ENCODE measurements around the gene SLC12A3.

SLC12A3 gene

GRCh38 chr16:56864960-56865359 lies at the start of gene SLC12A3:
Gene SLC12A3 (plus strand): TSS chr16:56865207. CDS start chr16:56865236, 29 bp downstream.
- no peak for DNase-seq

GRCh38 chr16:56815721-56816120 lies 49.3 kb upstream of the SLC12A3 start:
- DNase-seq: no peak

- no peak for DNase-seq
Measured at GRCh38 chr16:56817056-56817455, 48.0 kb upstream of the SLC12A3 start.

- DNase-seq: no peak
Measured at GRCh38 chr16:56817938-56818337, 47.1 kb upstream of the SLC12A3 start.

- DNase-seq: no peak
Measured at GRCh38 chr16:56823081-56823733, 41.8 kb upstream of the SLC12A3 start.

GRCh38 chr16:56824331-56824730 lies 40.7 kb upstream of the SLC12A3 start:
- no peak for DNase-seq

GRCh38 chr16:56824804-56825203 lies 40.2 kb upstream of the SLC12A3 start:
- no peak for DNase-seq

GRCh38 chr16:56825826-56826225 lies 39.2 kb upstream of the SLC12A3 start:
- DNase-seq: no peak

- DNase-seq: no peak
Measured at GRCh38 chr16:56828647-56829046, 36.4 kb upstream of the SLC12A3 start.

GRCh38 chr16:56830669-56831068 lies 34.3 kb upstream of the SLC12A3 start:
- DNase-seq: no peak

GRCh38 chr16:56832768-56833167 lies 32.2 kb upstream of the SLC12A3 start:
- no peak for DNase-seq

GRCh38 chr16:56833243-56833970 lies 31.6 kb upstream of the SLC12A3 start:
- DNase-seq: no peak

GRCh38 chr16:56835320-56835719 lies 29.7 kb upstream of the SLC12A3 start:
- DNase-seq: no peak

GRCh38 chr16:56836410-56837230 lies 28.4 kb upstream of the SLC12A3 start:
- DNase-seq: no peak

- no peak for DNase-seq
Measured at GRCh38 chr16:56838622-56839337, 26.2 kb upstream of the SLC12A3 start.

GRCh38 chr16:56841233-56841632 lies 23.8 kb upstream of the SLC12A3 start:
- no peak for DNase-seq

GRCh38 chr16:56841659-56842058 lies 23.3 kb upstream of the SLC12A3 start:
- DNase-seq: no peak

GRCh38 chr16:56842133-56842532 lies 22.9 kb upstream of the SLC12A3 start:
- DNase-seq: no peak

GRCh38 chr16:56844056-56844455 lies 21.0 kb upstream of the SLC12A3 start:
- no peak for DNase-seq

GRCh38 chr16:56847173-56847910 lies 17.7 kb upstream of the SLC12A3 start:
- DNase-seq: no peak

- no peak for DNase-seq
Measured at GRCh38 chr16:56848029-56848936, 16.7 kb upstream of the SLC12A3 start.
